ENCODE data around the gene TBC1D21.

Gene TBC1D21

GRCh38 chr15:73858062-73858461 is 15.3 kb upstream of the TBC1D21 start:
- DNase-seq (ENCODE audit: low spot score) = no peak

- DNase-seq (ENCODE audit: low spot score) = no peak
Observed at GRCh38 chr15:73862276-73862675, 11.1 kb upstream of the TBC1D21 start.

- no peak for DNase-seq (ENCODE audit: low spot score)
Observed at GRCh38 chr15:73865379-73865778, 8.0 kb upstream of the TBC1D21 start.

GRCh38 chr15:73865904-73866303 is 7.5 kb upstream of the TBC1D21 start:
- no peak for DNase-seq (ENCODE audit: low spot score)

- DNase-seq (ENCODE audit: low spot score) = no peak
Observed at GRCh38 chr15:73866481-73866880, 6.9 kb upstream of the TBC1D21 start.

GRCh38 chr15:73866881-73867410 is 6.4 kb upstream of the TBC1D21 start:
- DNase-seq (ENCODE audit: low spot score) = no peak

- no peak for DNase-seq (ENCODE audit: low spot score)
Observed at GRCh38 chr15:73867426-73867825, 5.9 kb upstream of the TBC1D21 start.

- DNase-seq (ENCODE audit: low spot score) = no peak
Observed at GRCh38 chr15:73867956-73868355, 5.4 kb upstream of the TBC1D21 start.

GRCh38 chr15:73869216-73869995 is 4.0 kb upstream of the TBC1D21 start:
- no peak for DNase-seq (ENCODE audit: low spot score)

GRCh38 chr15:73870700-73871408 is 2.5 kb upstream of the TBC1D21 start:
- DNase-seq (ENCODE audit: low spot score) = no peak

- no peak for DNase-seq (ENCODE audit: low spot score)
Observed at GRCh38 chr15:73872346-73872745, 1.0 kb upstream of the TBC1D21 start.

GRCh38 chr15:73873889-73874511 is 636 bp downstream of the TBC1D21 start:
- peak; percentile 45 for DNase-seq (ENCODE audit: low spot score)

GRCh38 chr15:73879426-73879825 is 6.1 kb downstream of the TBC1D21 start:
- DNase-seq (ENCODE audit: low spot score) = no peak

GRCh38 chr15:73881579-73882320 is 8.4 kb downstream of the TBC1D21 start:
- DNase-seq (ENCODE audit: low spot score) = no peak

- no peak for DNase-seq (ENCODE audit: low spot score)
Observed at GRCh38 chr15:73882761-73883419, 9.5 kb downstream of the TBC1D21 start.

- DNase-seq (ENCODE audit: low spot score) = no peak
Observed at GRCh38 chr15:73884159-73884558, 10.8 kb downstream of the TBC1D21 start.

GRCh38 chr15:73885954-73886700 is 12.8 kb downstream of the TBC1D21 start:
- DNase-seq (ENCODE audit: low spot score) = no peak

GRCh38 chr15:73886717-73887345 is 13.5 kb downstream of the TBC1D21 start:
- no peak for DNase-seq (ENCODE audit: low spot score)

GRCh38 chr15:73887481-73887880 is 14.1 kb downstream of the TBC1D21 start:
- no peak for DNase-seq (ENCODE audit: low spot score)
